Testis (tissue), 3 donors: ENCODE data around the gene DIAPH3. TPM values are rescaled to one million over a fixed set of nuclear protein-coding genes. Genes with fewer than 3 reads are reported as not detected.

Experiments used
- DNase-seq: peaks from one replicate; pipeline ENCODE4 v3.0.0-alpha.2; 2019
- H3K27ac ChIP-seq, 2 donors: fragments of 200-600 bp; sonication (generic); one replicate each; pipeline ENCODE4 v1.5.1; 2019
- H3K27me3 ChIP-seq: fragments of 200-600 bp; sonication (generic); one replicate; pipeline ENCODE4 v1.5.1; 2019
- H3K36me3 ChIP-seq: fragments of 200-600 bp; sonication (generic); one replicate; pipeline ENCODE4 v1.5.1; 2017; ENCODE audit warnings: low read depth; ENCODE audit errors: missing control alignments
- H3K4me1 ChIP-seq: fragments of 200-600 bp; sonication (generic); one replicate; pipeline ENCODE4 v1.5.1; 2019
- H3K4me3 ChIP-seq, 2 donors: fragments of 200-600 bp; sonication (generic); one replicate each; pipeline ENCODE4 v1.5.1; 2017 to 2019
- H3K9me3 ChIP-seq: fragments of 200-600 bp; sonication (generic); one replicate; pipeline ENCODE4 v1.5.1; 2017
- POLR2A ChIP-seq: fragments of 450-650 bp; IDR thresholded peaks from one replicate; pipeline ENCODE4 v1.6.1; 2017; ENCODE audit warnings: antibody characterized with exemption, mild to moderate bottlenecking, moderate library complexity
- WGBS, 2 donors: methylation state at CpG; one replicate each; pipeline ENCODE4 v1.1.5; 2018; 5-methylcytosine and 5-hydroxymethylcytosine counted together
- intact Hi-C: fragments of 100-400 bp; cut with DNase I; formaldehyde crosslinking; loops from one replicate; pipeline ENCODE4 v1.15.1; 2023; ENCODE audit warnings: low total_unique reads
- polyA plus RNA-seq: library from polyadenylated mRNA; stranded (reverse); fragments of 350-450 nt; fragmentation: Illumina TruSeq; extraction: RNeasy Lipid Tissue Mini Kit (QIAGEN cat#74804); gene quantifications from one replicate; pipeline ENCODE4 v1.2.3, GENCODE V29; 2014; ENCODE audit warnings: low read depth, low replicate concordance; ENCODE audit not compliant: insufficient read depth
- total RNA-seq, 2 donors: library from RNA; depleted of rRNA; stranded (reverse); fragments of >200 nt; gene quantifications; one replicate each; pipeline ENCODE4 v1.2.3, GENCODE V29; 2016
- TF ChIP-seq, protein P1 (sequence below), 3 experiments: fragments of 450-650 bp in 2 of 3; fragments of 200-600 bp in 1 of 3; sonication (generic) in 1 of 3; IDR thresholded peaks; one replicate each; pipeline ENCODE4 v1.5.1; 2016 to 2019; ENCODE audit warnings: antibody characterized with exemption in 3 of 3, mild to moderate bottlenecking in 2 of 3, moderate library complexity in 1 of 3

DIAPH3 gene
- total and polyA plus RNA-seq, 3 donors from 2014 or later, result 12.5 to 30.3 (median 18.7) TPM

DNA sequence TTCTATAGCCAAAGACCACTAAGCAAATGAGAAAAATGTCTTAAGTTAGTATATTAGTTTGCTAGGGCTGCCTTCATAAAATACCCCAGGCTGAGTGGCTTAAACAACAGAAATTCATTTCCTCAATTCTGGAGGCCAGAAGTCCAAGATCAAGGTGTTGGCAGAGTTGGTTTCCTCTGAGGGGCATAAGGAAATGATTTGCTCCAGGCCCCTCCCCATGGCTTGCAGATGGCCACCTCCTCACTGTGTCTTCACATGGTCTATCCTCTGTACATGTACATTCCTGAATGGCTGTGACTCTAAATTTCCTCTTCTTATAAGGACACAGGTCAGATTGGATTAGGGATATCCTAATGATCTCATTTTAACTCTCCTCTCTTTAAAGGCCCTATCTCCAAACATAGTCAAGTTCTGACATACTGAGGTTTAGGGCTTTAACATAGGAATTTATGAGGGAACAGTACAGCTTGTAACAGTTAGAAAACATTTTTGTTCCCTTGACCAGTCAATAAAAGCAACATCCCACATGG lies 307.4 kb downstream of the DIAPH3 start:
- Histone ChIP-seq H3K27ac (no peak overlapping the region), H3K4me1 (no peaks in the 10 kb centered on the region), H3K4me3 (no peak overlapping the region), H3K36me3 (no peaks in the 10 kb centered on the region), H3K27me3 (no peaks in the 10 kb centered on the region), H3K9me3 (no peaks in the 10 kb centered on the region)
- TF ChIP-seq POLR2A, result no peak
- TF ChIP-seq, protein P1, sequence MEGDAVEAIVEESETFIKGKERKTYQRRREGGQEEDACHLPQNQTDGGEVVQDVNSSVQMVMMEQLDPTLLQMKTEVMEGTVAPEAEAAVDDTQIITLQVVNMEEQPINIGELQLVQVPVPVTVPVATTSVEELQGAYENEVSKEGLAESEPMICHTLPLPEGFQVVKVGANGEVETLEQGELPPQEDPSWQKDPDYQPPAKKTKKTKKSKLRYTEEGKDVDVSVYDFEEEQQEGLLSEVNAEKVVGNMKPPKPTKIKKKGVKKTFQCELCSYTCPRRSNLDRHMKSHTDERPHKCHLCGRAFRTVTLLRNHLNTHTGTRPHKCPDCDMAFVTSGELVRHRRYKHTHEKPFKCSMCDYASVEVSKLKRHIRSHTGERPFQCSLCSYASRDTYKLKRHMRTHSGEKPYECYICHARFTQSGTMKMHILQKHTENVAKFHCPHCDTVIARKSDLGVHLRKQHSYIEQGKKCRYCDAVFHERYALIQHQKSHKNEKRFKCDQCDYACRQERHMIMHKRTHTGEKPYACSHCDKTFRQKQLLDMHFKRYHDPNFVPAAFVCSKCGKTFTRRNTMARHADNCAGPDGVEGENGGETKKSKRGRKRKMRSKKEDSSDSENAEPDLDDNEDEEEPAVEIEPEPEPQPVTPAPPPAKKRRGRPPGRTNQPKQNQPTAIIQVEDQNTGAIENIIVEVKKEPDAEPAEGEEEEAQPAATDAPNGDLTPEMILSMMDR (IDR thresholded peaks at IDR 0.05), result no peak
- intact Hi-C loops, result no loop called here
- no peak for DNase-seq

DNA sequence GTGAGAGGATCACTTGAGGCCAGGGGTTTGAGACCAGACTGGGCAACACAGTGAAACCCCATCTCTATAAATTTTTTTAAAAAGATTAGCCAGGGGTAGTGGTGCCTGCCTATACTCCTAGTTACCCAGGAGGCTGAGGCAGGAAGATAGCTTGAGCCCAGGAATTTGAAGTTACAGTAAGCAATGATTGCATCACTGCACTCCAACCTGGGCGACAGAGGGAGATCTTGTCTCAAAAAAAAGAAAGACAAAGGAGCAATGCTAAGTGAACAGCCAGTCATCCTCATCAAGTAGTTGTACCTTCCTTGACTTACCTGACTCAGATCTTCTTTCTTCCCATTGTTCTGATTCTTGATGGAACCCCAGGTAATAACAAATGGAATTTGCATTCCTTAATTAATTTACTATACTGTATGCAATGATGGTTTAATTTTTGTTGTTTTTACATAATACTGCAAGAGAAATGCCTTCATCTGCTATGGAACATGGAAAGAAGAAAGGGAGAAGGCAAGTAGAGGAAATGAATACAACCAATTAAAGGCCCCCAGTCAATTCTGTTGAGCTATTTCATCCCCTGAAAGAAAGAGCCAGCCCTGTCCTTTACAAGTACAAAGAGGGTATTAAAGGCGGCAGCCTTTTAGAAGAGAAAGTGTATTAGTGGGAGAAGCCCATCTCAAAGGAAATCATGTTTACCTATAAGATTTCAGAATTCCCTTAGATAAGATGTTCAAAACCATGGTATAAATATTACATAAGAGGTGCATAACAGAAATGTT lies 316.7 kb downstream of the DIAPH3 start:
- TF ChIP-seq, protein P1 (IDR thresholded peaks at IDR 0.05), result no peak
- no peak for TF ChIP-seq POLR2A
- H3K36me3 ChIP-seq, result no peaks in the 10 kb centered on the region
- no peak overlapping the region for H3K4me3 ChIP-seq
- H3K27ac ChIP-seq, result no peak overlapping the region
- 95 to 97% methylated on average over 2 of the region's 2 CpGs for WGBS, 2 donors
- no peak for DNase-seq
- H3K9me3 ChIP-seq, result no peaks in the 10 kb centered on the region
- no peaks in the 10 kb centered on the region for H3K27me3 ChIP-seq
- intact Hi-C loops, result no loop called here
- H3K4me1 ChIP-seq, result no peaks in the 10 kb centered on the region

DNA sequence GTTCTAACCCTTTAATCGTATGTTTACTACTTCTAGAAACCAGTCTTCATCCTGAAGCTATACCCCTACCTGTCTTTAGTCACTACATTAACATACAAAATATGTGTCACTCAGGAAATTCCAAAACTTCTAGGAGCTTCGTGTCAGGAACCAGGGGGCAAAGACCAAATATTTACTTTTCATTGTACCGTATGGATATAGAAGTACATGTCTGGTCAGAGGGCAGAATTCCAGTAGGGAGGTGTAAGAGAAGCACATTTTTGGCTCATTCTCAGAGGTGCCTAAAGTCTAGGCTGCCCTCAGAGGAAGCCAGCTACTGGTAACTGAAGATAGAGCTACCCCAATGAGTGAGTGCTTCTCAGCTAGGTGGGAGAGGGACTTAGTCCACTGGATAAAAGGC lies 320.7 kb downstream of the DIAPH3 start:
- no peak for TF ChIP-seq POLR2A
- TF ChIP-seq, protein P1 (IDR thresholded peaks at IDR 0.05), result no peak
- no peak overlapping the region for H3K4me3 ChIP-seq
- no peaks in the 10 kb centered on the region for H3K36me3 ChIP-seq
- H3K4me1 ChIP-seq, result no peaks in the 10 kb centered on the region
- WGBS, 2 donors, result 98 to 100% methylated on average over 3 of the region's 3 CpGs
- intact Hi-C loops, result no loop called here
- no peaks in the 10 kb centered on the region for H3K27me3 ChIP-seq
- no peak overlapping the region for H3K27ac ChIP-seq
- no peaks in the 10 kb centered on the region for H3K9me3 ChIP-seq
- no peak for DNase-seq

DNA sequence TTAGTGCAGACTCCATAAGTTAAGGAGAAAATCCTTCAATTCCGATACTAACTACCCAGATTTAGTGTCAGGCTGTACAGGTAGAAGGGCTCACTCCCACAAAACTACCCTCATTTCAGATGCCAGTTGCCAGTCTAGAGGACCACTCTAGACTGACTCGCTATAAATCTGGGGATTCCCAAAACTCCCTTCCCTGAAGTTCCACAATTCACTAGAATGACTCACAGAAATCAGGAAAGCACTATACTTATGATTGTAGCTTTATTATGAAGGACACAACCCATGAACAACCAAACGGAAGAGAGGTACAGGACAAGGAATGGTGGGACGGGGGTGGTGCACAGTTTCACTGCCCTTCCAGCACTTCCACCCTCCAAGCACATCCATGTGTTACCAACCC lies 321.2 kb downstream of the DIAPH3 start:
- Histone ChIP-seq H3K27me3 (no peaks in the 10 kb centered on the region), H3K27ac (no peak overlapping the region), H3K4me3 (no peak overlapping the region), H3K9me3 (no peaks in the 10 kb centered on the region), H3K36me3 (no peaks in the 10 kb centered on the region), H3K4me1 (no peaks in the 10 kb centered on the region)
- DNase-seq, result no peak
- intact Hi-C loops, result no loop called here
- no peak for TF ChIP-seq POLR2A
- TF ChIP-seq, protein P1 (IDR thresholded peaks at IDR 0.05), result no peak
- 90 to 93% methylated on average over 4 of the region's 4 CpGs for WGBS, 2 donors

DNA sequence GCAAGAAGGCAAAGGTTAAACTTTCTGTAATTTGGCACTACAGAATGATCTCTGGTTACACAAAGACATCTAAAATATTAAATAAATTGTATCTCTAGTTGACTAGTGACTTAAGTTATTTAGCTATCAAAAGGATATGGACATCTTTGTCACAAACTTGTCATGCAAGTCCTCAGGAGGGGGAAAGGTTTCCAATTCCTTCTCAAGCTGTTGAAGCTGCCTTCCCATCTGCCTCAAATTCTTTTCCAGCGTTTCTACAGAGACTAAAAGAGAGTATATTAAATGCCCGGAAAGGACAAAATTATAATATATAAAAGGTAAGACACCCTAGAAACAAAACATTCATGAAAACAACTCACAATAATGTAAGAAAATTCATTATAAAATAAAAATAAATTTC lies 324.5 kb downstream of the DIAPH3 start:
- Histone ChIP-seq H3K9me3 (no peaks in the 10 kb centered on the region), H3K4me1 (no peaks in the 10 kb centered on the region), H3K27ac (no peak overlapping the region), H3K36me3 (no peaks in the 10 kb centered on the region), H3K4me3 (no peak overlapping the region), H3K27me3 (no peaks in the 10 kb centered on the region)
- TF ChIP-seq, protein P1 (IDR thresholded peaks at IDR 0.05), result no peak
- TF ChIP-seq POLR2A, result no peak
- no peak for DNase-seq
- intact Hi-C loops, result no loop called here
- WGBS, 2 donors, result 92 to 97% methylated on average over 2 of the region's 2 CpGs
